ENCODE results near the gene NPY5R. TPM values are rescaled to one million over a fixed set of nuclear protein-coding genes. Genes with fewer than 3 reads are reported as not detected.

The NPY5R gene
- polyA plus RNA-seq, 1 donor (not counting 4 experiments of a cell fraction or from before 2014, with no cell fraction given): not detected

DNA sequence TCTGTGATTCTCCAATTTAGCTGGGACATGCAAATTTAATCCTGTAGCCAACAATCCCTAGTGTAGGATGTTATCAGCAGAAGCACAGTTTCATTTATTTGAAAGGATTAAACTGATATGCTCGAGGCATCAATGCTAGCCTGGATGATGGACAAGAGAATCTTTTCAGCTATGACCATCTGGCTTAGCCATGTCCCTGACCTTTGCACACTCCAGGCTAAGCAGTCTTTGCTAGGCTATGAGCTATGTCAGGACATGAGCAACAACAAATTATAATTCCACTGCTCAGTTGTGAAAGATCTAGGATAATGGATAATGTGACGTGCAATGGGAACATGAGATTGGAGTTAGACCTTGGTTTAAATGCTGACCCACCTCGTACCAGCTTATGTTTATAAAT is 43.2 kb upstream of the NPY5R start:
- no peak for FAIRE-seq
- Histone ChIP-seq H4K20me1 (ENCODE audit: control insufficient read depth, extremely low read depth, insufficient read depth, low read length) (no peaks in the 10 kb centered on the region), H3K36me3 (ENCODE audit: control insufficient read depth in 2 of 2, extremely low read depth in 1 of 2, insufficient read depth in 2 of 2, low read length in 2 of 2) (no peaks in the 10 kb centered on the region), H3K27me3 (ENCODE audit: control insufficient read depth, extremely low read depth, insufficient read depth, low read length) (no peaks in the 10 kb centered on the region), H2AFZ (ENCODE audit: control insufficient read depth, low read length) (no peak overlapping the region), H3K4me1 (ENCODE audit: control insufficient read depth, extremely low read depth, insufficient read depth, low read length) (no peaks in the 10 kb centered on the region), H3K4me2 (ENCODE audit: control insufficient read depth, extremely low read depth, insufficient read depth, low read depth, low read length) (no peak overlapping the region), H3K79me2 (ENCODE audit: control insufficient read depth, insufficient read depth, low read length) (no peaks in the 10 kb centered on the region), H3K9me3 (ENCODE audit: control insufficient read depth, low read depth, low read length) (no peaks in the 10 kb centered on the region), H3K9ac (ENCODE audit: control insufficient read depth, extremely low read depth, insufficient read depth, low read length) (no peak overlapping the region), H3K4me3 (ENCODE audit: control insufficient read depth in 2 of 3, extremely low read depth in 1 of 3, insufficient read depth in 2 of 3, low read depth in 1 of 3, low read length in 3 of 3) (no peak overlapping the region), H3K27ac (ENCODE audit: control insufficient read depth, insufficient read depth, low read length) (no peak overlapping the region), H3K9me1 (ENCODE audit: control insufficient read depth, extremely low read depth, insufficient read depth, low read length) (no peaks in the 10 kb centered on the region)
- DNase-seq (ENCODE audit: low read depth, low spot score): no peak
- dilution Hi-C loops (cut with MboI; ENCODE audit: extremely low pct_ligation_motif_present, low sequenced_read_pairs): no loop called here
- TF ChIP-seq, protein P1, sequence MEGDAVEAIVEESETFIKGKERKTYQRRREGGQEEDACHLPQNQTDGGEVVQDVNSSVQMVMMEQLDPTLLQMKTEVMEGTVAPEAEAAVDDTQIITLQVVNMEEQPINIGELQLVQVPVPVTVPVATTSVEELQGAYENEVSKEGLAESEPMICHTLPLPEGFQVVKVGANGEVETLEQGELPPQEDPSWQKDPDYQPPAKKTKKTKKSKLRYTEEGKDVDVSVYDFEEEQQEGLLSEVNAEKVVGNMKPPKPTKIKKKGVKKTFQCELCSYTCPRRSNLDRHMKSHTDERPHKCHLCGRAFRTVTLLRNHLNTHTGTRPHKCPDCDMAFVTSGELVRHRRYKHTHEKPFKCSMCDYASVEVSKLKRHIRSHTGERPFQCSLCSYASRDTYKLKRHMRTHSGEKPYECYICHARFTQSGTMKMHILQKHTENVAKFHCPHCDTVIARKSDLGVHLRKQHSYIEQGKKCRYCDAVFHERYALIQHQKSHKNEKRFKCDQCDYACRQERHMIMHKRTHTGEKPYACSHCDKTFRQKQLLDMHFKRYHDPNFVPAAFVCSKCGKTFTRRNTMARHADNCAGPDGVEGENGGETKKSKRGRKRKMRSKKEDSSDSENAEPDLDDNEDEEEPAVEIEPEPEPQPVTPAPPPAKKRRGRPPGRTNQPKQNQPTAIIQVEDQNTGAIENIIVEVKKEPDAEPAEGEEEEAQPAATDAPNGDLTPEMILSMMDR (optimal IDR thresholded peaks at IDR 0.05 in 1 of 3, IDR thresholded peaks at IDR 0.05 in 1 of 3, conservative IDR thresholded peaks at IDR 0.05 in 1 of 3; ENCODE audit: extremely low read depth in 1 of 3, insufficient read depth in 2 of 3, low read length in 3 of 3): no peak
- no peak for TF ChIP-seq EZH2 (IDR thresholded peaks at IDR 0.05; ENCODE audit: low read length)

DNA sequence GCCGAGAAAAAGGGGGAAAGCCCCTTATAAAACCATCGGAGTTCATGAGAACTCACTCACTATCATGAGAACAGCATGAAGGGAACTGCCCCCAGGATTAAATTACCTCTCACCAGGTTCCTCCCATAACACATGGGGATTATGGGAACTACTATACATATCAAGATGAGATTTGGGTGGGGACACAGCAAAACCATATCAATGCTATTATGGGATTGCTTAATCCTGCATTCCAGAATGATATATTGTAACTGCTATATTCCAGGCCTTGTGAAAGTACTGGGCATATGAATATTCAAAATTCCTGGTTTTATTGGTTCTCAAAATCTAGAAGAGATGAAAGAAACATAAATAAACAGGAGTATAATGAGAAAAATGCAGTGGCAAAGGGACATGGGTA is 40.6 kb upstream of the NPY5R start:
- FAIRE-seq (no peak), DNase-seq (ENCODE audit: low read depth, low spot score) (no peak)
- Histone ChIP-seq H3K9me1 (ENCODE audit: control insufficient read depth, extremely low read depth, insufficient read depth, low read length) (no peaks in the 10 kb centered on the region), H3K9me3 (ENCODE audit: control insufficient read depth, low read depth, low read length) (no peaks in the 10 kb centered on the region), H3K27me3 (ENCODE audit: control insufficient read depth, extremely low read depth, insufficient read depth, low read length) (no peaks in the 10 kb centered on the region), H3K27ac (ENCODE audit: control insufficient read depth, insufficient read depth, low read length) (no peak overlapping the region), H3K9ac (ENCODE audit: control insufficient read depth, extremely low read depth, insufficient read depth, low read length) (no peak overlapping the region), H4K20me1 (ENCODE audit: control insufficient read depth, extremely low read depth, insufficient read depth, low read length) (no peaks in the 10 kb centered on the region), H3K4me1 (ENCODE audit: control insufficient read depth, extremely low read depth, insufficient read depth, low read length) (no peaks in the 10 kb centered on the region), H3K36me3 (ENCODE audit: control insufficient read depth in 2 of 2, extremely low read depth in 1 of 2, insufficient read depth in 2 of 2, low read length in 2 of 2) (no peaks in the 10 kb centered on the region), H3K4me2 (ENCODE audit: control insufficient read depth, extremely low read depth, insufficient read depth, low read depth, low read length) (no peak overlapping the region), H3K4me3 (ENCODE audit: control insufficient read depth in 2 of 3, extremely low read depth in 1 of 3, insufficient read depth in 2 of 3, low read depth in 1 of 3, low read length in 3 of 3) (no peak overlapping the region), H3K79me2 (ENCODE audit: control insufficient read depth, insufficient read depth, low read length) (no peaks in the 10 kb centered on the region), H2AFZ (ENCODE audit: control insufficient read depth, low read length) (no peak overlapping the region)
- TF ChIP-seq EZH2 (IDR thresholded peaks at IDR 0.05; ENCODE audit: low read length): no peak
- dilution Hi-C loops (cut with MboI; ENCODE audit: extremely low pct_ligation_motif_present, low sequenced_read_pairs): no loop called here

DNA sequence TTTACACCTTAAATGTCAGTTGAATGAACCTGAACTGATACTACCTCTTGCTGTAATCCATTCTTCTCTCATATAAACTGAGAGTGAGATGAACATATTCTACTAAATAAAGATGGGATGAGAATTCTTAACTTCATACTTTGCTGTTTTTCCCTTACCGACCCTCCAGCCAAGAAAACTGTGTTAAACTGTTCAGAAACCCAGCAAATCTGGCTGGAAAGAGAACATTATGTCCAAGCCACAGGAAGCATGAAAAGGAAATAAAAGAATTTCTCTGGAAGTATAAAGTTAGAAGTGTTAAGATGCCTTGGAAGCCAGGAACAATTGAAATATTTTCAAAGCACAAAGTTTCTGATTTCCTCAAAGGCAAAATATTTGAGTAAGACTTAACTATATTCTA is 34.2 kb upstream of the NPY5R start:
- Histone ChIP-seq H3K9me1 (ENCODE audit: control insufficient read depth, extremely low read depth, insufficient read depth, low read length) (no peaks in the 10 kb centered on the region), H4K20me1 (ENCODE audit: control insufficient read depth, extremely low read depth, insufficient read depth, low read length) (no peaks in the 10 kb centered on the region), H3K36me3 (ENCODE audit: control insufficient read depth in 2 of 2, extremely low read depth in 1 of 2, insufficient read depth in 2 of 2, low read length in 2 of 2) (no peaks in the 10 kb centered on the region), H3K4me2 (ENCODE audit: control insufficient read depth, extremely low read depth, insufficient read depth, low read depth, low read length) (no peak overlapping the region), H3K79me2 (ENCODE audit: control insufficient read depth, insufficient read depth, low read length) (no peaks in the 10 kb centered on the region), H3K27me3 (ENCODE audit: control insufficient read depth, extremely low read depth, insufficient read depth, low read length) (no peaks in the 10 kb centered on the region), H3K9me3 (ENCODE audit: control insufficient read depth, low read depth, low read length) (no peaks in the 10 kb centered on the region), H2AFZ (ENCODE audit: control insufficient read depth, low read length) (no peak overlapping the region), H3K4me3 (ENCODE audit: control insufficient read depth in 2 of 3, extremely low read depth in 1 of 3, insufficient read depth in 2 of 3, low read depth in 1 of 3, low read length in 3 of 3) (no peak overlapping the region), H3K4me1 (ENCODE audit: control insufficient read depth, extremely low read depth, insufficient read depth, low read length) (no peaks in the 10 kb centered on the region), H3K27ac (ENCODE audit: control insufficient read depth, insufficient read depth, low read length) (no peak overlapping the region), H3K9ac (ENCODE audit: control insufficient read depth, extremely low read depth, insufficient read depth, low read length) (no peak overlapping the region)
- DNase-seq (ENCODE audit: low read depth, low spot score) (no peak), FAIRE-seq (no peak)
- dilution Hi-C loops (cut with MboI; ENCODE audit: extremely low pct_ligation_motif_present, low sequenced_read_pairs): no loop called here
- TF ChIP-seq EZH2 (IDR thresholded peaks at IDR 0.05; ENCODE audit: low read length): no peak
- TF ChIP-seq, protein P1 (optimal IDR thresholded peaks at IDR 0.05 in 1 of 3, IDR thresholded peaks at IDR 0.05 in 1 of 3, conservative IDR thresholded peaks at IDR 0.05 in 1 of 3; ENCODE audit: extremely low read depth in 1 of 3, insufficient read depth in 2 of 3, low read length in 3 of 3): no peak
